ENCODE measurements around the gene FDPS. TPM values are rescaled to one million over a fixed set of nuclear protein-coding genes. Genes with fewer than 3 reads are reported as not detected.
"Not testable (repeated sequence)": the region's sequence is repeated elsewhere in the genome, so short reads cannot be mapped to it uniquely, and the experiment has no call there.

Gene FDPS
- total RNA-seq, 1 experiment from 2014 or later = 172 TPM

DNA sequence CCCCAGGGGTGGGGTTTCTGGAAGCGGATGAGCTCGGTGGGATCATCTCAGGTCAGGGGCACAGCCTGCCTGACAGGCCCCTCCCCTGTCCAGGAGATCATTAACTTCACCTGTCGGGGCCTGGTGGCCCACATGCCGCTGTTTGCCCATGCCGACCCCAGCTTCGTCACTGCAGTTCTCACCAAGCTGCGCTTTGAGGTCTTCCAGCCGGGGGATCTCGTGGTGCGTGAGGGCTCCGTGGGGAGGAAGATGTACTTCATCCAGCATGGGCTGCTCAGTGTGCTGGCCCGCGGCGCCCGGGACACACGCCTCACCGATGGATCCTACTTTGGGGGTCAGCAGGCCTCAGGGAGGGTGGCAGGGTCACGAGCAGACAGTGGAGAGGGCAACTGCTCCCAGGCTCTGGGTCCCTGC, 23.0 kb upstream of the FDPS start:
- no peak for DNase-seq (ENCODE audit: low read depth)

DNA sequence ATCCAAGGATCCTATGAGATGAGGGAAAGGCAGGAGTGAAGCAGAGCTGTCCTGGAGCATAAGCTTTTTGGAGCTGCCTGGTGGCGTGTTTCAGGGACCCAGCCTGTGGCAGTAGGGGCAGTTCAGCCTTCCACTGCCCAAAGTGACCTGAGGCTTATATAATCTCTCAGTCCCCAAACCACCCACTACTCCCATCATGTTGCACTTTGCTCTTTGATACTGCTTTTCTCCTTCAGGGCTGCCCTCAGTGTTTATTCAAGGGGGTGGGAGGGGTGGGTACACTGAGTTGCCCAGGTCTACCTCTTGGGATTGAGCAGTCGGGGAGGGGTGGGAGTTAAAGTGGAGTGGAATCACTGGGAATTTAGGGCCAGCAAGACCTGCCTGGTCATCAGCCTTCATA, 22.1 kb upstream of the FDPS start:
- DNase-seq (ENCODE audit: low read depth) = no peak

DNA sequence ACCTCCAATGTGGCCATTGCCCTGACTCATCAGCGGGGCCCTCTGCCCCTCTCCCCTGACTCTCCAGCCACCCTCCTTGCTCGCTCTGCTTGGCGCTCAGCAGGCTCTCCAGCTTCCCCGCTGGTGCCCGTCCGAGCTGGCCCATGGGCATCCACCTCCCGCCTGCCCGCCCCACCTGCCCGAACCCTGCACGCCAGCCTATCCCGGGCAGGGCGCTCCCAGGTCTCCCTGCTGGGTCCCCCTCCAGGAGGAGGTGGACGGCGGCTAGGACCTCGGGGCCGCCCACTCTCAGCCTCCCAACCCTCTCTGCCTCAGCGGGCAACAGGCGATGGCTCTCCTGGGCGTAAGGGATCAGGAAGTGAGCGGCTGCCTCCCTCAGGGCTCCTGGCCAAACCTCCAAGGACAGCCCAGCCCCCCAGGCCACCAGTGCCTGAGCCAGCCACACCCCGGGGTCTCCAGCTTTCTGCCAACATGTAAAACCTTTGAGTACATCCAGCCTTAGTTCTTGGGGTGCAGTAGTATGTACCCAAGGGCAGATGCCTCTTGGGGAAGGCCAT, 20.6 kb upstream of the FDPS start:
- DNase-seq (ENCODE audit: low read depth) = no peak

DNA sequence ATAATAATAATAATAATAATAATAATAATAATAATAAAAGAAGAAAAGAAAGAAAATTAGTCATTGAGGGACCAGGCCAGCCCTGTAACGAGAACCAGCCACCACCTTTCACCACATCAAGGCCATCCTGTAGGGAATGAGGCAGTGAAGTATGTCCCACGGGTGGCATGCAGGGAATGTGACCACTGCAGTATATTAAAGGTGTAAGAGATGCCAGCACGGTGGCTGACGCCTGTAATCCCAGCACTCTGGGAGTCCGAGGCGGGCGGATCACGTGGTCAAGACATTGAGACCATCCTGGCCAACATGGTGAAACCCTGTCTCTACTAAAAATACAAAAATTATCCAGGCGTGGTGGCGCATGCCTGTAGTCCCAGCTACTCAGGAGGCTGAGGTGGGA, 17.7 kb upstream of the FDPS start:
- not testable (repeated sequence) for DNase-seq (ENCODE audit: low read depth)

DNA sequence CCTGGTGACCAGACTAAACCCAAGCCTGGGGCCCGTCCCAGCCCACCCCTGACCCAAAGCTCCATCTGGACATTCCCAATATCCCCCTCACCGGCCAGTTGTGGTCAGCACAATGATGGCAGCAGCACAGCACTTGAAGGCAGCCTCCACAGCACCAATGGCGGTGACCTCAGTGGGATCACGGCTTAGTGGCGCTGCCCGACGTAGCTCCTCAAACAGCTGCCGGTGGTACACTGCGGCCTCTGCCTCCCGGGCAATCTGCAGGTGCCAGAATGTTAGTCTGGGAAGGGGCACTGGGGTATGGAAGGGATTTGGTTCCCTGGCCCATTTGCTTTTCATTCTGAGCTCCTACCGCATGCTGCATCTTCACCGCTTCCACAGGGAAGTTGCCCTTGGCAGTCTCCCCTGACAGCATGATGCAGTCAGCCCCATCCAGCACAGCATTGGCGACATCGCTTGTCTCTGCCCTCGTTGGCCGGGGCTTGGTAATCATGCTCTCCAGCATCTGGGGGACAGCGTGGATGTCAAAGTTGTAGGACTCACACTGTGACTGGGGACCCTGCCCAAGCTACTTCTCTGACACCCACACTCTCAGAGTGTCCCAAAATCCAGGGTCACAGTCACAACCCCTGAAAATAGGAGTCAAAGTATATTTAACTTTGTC, 15.4 kb upstream of the FDPS start:
- no peak for DNase-seq (ENCODE audit: low read depth)

DNA sequence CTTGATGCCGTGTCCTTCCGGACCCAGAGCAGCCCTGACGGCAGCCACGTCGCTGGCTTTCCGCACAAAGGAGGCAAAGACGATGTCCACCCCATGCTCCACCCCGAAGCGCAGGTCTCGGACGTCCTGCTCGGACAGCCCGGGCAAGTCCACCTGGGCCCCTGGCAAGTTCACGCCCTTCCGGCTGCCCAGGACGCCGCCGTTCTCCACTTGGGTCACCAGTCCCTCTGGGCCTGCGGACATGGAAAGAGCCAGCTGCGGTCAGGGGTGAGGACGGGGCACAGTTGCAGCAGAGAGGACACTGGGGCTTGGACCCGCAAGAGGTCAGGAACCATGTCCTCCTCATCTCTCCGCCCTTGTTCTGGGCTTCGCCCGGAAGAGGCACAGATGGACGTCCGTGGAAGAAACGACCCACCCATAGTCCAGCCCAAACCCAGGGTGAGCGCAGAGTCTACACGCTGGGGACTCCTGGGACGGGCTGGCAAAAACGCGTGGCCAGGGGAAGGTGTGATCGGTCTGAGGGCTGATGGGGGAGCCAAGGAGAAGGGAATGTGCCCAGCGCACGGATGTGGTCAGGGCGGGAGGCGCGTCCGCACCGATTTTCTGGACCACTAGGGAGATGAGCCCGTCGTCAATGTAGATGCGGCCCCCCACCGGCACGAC, 14.0 kb upstream of the FDPS start:
- no peak for DNase-seq (ENCODE audit: low read depth)

DNA sequence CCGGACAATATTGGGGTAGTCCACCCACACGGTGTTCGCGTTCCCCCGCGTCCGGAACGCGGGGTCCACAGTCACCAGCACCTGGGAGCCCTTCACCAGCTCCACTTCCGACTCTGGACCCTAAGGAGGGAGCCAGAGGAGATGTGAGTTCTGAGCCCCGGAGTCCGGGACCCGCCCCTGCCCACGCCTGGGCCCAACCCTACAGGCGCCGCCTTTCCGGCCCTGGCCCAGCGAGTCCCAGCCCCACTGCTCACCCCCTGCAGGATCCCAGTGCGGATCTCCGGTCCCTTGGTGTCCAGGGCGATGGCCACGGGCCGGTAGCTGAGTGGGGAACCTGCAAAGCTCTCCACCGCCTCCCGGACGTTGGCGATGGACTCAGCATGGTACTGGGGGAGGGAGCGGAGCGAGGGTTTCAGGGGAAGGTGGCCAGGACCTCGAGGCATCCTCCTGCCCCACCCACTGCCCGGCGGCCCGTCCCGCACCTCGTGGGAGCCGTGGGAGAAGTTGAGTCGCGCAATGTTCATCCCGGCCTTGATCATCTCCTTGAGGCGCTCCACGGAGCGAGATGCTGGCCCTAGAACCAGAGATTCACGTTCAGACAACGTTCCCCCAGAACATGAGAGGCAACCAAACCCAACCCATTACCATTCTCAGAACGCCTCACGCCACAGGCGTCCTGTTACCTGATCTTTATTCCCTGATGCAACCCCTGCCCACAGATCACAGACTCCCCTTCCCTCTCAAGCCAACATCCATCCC, 13.3 kb upstream of the FDPS start:
- DNase-seq (ENCODE audit: low read depth) = no peak

DNA sequence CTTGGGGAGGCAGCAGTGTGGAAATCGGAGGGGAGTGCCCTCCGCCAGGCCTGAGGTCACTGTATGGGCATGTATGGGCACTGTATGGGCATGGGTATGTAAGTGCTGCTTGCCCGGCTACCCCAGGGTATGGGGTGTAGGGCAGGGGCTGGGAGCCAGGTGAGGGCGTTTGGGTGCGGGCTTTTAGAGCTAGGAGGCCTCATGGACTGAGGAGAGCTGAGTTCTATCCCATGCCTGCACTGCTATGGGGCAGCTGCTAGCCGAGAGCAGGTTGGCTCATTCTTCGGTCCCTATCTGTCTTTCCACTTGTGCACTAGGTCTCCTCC, 12.8 kb upstream of the FDPS start:
- no peak for DNase-seq (ENCODE audit: low read depth)

DNA sequence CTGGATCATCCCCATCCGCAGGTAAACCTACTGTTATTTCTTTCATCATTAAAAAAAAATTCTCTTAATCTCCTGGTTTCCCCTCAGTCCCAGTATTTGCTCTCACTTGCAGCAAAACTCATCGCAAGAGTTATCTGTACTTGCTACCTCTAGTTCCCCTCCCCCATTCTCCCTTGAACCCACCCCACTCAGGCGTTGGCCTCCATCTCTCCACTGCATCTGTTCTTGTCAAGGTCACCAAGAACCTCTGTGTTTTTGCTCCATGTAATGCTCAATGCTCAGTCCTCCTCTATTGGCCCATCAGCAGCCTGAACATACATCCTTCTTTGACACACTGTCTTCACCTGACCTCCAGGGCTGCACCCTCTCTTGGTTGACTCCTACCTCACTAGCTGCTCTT, 12.0 kb upstream of the FDPS start:
- DNase-seq (ENCODE audit: low read depth) = no peak

DNA sequence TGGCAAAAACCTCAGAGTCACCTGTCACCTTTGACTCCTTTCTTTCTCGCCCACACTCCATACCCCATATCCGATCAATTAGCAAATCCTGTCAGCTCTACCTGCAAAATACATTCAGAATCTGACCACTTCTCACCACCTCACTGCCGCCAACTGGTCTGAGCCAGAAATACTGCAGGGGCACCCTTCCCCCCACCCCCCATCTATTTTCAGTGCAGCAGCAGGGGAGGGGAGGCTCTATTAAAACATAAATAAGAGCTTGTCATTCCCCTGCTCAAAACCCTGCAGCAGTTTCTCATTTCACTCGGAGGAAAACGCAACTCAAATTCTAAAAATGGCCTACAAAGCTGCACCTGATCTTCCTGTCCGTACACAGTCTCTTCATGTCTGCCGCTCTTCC, 11.3 kb upstream of the FDPS start:
- no peak for DNase-seq (ENCODE audit: low read depth)

DNA sequence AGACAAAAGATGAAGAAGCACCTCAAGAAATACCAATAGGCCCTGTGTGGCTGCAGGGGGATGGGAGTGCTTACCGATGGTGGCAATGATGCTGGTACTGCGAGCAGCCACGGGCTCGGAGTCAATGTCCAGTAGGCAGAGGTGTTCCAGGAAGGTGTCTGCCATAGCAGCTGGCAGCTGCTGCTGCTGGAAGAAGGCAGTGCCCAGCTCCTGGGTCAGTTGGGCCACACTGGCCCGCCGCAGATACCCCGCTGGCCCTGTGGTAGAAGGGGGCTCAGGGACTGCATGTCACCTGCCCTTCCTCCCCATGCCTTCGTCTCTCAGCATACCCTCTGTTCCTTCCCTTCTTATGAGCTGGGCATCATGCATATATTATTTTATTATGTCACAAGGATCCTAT, 8.6 kb upstream of the FDPS start:
- no peak for DNase-seq (ENCODE audit: low read depth)

DNA sequence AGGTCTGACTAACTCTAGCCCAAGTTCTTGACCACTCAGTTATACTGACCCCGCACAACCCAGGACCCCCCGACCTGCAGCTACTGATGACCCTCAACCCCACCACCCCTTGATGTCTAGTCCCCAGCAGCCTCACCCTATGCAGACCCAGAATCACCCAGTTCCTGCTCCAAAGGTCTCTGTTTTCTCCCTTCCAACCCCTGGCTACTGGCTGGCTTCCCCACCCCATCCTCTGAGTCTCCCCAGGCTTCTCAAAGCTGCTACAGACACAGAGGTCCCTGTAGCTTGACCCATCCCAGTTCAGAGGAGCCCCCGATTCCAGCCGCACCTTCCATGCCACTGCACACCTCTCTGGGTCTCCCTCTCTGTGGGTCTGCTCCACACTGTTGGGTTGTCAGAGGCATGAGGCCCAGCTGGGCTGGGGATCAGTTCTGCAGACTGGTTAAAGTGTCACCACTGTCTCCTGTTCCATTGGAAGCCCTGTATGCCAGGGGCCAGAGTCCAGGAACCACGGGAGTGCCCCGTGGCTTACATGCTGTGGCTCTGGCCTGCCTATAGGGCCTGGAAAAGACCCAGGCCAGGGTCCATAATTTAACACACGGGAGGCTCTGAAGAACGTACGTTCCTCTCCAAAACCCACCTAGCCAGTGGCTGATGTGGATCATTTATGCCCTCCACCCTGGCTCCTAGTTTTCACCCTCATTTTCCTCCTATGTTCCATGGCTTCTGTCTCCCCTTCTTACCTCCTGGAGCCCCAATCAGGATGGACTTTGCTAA, 7.9 kb upstream of the FDPS start:
- no peak for DNase-seq (ENCODE audit: low read depth)

DNA sequence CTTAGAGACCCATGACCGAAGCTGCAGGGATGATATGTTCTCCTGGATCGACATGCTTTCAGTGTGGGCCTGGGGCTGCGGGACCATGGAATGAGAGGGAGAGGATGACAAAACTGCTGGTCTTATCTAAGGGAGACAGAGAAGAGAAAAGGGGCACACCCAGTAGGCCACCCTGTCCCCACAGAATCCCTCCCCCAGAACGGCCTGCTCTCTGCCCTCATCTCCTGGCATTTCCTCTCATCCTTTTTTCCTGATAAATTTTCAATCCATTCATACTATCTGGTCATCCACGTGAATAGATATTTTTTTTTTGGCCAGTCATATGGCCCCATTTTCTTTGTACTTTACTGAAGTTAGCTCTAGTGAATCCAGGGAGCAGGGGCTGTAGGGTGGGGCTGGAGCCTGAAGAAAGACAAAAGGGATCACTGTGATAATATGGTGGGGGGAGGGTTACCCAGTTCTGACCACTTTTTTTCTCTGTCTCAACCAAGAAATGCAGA, 7.3 kb upstream of the FDPS start, which contains the start of gene PKLR:
TSS of gene PKLR (minus strand) at position 97 of the 500 bp plus-strand sequence. CDS start at position 54, 43 bp downstream.
- DNase-seq (ENCODE audit: low read depth) = no peak

DNA sequence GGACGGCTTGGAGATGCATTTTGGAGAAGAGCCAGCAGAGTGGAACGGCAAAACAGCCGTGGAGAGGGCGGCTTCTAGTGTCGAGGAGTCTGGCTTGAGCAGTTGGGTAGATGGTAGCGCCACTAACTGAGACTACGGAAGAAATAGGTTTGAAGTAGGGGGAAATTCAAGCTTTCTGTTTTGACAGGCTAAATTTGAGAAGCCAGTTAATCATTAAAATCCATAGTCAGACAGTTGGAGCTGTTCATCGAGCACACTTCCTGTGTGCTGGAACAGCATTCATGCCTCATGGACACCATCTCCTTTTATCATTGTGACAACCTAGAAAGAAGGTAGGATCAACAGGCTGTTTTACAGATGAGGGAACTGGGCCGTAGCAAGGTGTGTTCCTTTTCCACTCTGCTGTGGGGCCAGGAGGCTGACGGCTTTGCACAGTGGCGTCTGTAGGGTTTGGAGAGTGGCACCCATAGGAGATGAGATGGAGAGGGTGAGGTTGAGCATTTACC, 4.1 kb upstream of the FDPS start:
- DNase-seq (ENCODE audit: low read depth) = no peak

DNA sequence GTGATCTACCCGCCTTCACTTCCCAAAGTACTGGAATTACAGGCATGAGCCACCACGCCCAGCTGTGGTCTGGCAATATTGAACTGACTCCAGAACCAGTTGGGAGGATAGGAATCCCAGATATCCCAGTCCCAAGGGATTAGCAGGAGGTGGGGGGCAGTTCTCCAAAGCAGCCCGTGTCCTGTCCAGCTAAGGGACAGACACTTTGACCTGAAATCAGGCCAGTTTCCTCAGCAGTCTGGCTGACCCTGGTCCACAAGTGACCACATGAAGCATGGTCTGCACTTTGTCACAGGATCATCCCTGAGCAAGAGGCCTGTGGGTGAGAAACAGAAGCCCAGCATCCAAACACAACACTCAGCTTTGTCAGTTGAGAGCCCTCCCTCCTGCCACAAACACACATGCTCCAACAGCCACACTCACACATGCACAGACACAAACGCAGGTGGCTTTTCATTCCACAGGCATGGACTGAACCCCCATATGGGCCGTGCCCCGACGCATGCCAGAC, 2.7 kb upstream of the FDPS start:
- peak; percentile 69 for DNase-seq (ENCODE audit: low read depth)

DNA sequence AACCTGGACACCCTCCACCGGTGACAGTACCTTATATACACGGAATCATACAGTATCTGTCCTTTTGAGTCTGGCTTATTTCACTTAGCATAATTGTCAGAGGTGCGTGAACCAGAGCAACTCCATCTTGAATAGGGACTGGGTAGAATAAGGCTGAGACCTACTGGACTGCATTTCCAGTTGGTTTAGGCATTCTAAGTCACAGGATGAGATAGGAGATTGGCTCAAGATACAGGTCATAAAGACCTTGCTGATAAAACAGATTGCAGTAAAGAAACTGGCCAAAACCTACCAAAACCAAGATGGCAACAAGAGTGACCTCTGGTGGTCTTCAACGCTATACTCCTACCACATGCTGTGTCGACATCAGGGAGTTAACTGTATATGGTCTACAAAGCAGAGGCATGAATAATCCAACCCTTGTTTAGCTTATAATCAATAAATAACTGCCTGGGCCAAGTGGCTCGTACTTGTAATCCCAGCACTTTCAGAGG, 1.4 kb upstream of the FDPS start:
- DNase-seq (ENCODE audit: low read depth) = peak; percentile 66

DNA sequence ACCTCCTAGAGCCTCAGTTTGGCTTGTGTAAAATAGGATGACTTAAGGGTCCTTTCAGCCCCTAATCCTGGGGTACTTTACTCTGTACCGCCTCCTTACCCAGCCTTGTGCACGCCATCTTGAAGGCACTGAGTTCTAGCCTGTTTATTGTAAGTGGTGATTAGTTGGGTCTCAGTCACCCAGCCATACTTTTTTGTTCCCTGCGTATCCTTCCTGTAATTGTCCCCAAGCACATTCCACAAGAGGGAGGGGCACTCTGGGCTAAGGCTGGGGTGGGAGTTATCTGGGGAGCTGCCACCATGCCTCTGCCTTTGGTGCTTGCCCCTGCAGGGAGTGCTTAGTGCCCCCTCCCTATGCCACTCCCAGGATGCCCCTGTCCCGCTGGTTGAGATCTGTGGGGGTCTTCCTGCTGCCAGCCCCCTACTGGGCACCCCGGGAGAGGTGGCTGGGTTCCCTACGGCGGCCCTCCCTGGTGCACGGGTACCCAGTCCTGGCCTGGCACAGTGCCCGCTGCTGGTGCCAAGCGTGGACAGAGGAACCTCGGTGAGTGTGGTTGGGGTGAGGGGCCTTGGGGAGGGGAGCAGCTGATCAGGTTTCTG, 856 bp downstream of the FDPS start:
- no peak for DNase-seq (ENCODE audit: low read depth)

DNA sequence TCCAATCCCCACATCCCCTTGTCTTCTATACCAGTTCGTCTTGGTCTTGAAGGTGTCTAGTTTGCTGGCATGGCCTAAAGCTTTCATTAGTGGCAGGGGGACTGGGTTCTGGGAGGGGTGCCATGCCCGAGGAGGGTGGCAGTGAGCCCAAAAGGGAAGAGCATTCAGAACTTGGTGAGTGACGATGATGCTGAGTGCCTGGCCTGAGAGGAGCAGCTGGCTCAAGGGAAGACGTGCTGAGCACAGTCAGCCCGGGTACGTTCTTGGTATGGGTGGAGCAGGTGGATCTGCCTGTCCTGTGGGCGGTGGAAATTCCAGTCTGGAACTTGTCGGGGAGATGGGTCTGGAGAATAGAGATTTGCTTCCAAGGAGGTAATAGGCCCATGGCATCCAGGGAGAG, 4.6 kb downstream of the FDPS start:
- no peak for DNase-seq (ENCODE audit: low read depth)

DNA sequence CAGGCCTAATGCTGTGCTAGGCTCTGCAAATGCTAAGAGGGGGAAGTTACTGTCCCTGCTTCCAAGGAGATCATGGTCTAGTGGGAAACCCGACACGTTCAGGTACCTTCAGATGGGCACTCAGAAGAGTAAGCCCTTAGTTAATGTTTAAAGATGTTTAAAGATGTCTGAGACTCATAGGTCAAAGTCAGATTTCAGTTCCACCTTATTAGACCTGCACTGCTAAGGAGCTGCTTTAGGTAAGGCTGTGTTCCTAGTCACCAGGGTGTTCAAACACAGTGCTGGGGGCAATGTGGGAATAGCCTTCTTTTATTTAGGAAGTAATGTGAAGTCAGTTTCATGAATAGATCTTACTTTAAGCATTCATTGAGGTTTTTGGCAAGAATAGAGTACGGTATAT, 8.3 kb downstream of the FDPS start:
- no peak for DNase-seq (ENCODE audit: low read depth)

DNA sequence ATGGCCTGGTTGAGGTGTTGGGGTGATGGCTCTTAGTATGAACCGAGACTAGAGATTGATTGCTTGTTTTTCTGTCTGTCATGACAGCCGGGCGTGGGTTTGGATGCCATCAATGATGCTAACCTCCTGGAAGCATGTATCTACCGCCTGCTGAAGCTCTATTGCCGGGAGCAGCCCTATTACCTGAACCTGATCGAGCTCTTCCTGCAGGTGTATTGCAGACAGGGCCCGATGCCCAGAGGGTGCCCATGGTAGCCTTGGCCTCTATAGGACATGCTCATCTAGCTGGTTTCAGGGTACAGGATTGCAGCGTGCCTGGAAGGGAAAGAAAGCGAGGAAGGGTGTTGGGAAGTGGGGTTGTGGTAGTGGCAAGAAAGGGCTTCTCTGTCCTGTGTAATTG, 9.4 kb downstream of the FDPS start:
- DNase-seq (ENCODE audit: low read depth) = no peak

DNA sequence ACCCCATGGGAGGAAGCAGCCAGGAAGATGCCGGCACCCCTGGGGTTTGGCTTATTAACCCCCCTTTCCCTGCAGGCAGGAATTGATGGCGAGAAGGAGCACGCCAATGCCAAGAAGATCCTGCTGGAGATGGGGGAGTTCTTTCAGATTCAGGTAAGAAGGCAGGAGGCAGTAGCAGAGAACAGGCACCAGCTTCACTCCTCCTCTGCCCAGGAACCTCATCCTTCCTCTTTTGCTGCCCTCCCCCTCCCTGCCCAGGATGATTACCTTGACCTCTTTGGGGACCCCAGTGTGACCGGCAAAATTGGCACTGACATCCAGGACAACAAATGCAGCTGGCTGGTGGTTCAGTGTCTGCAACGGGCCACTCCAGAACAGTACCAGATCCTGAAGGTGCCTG, 10.9 kb downstream of the FDPS start:
- DNase-seq (ENCODE audit: low read depth) = no peak

Data from LHCN-M2 (cell line).